NOMO-1 treated with DMSO at 0.1 percent for 48 hours (cell line): ENCODE results near the gene SERPINE2.
A peak's percentile ranks its signal among the peaks of the same experiment; 100 is the strongest.

Source experiments
- DNase-seq: peaks from one replicate; lab custom pipeline; 2025; ENCODE audit not compliant: unreplicated experiment; lab: John Stamatoyannopoulos, UW

The SERPINE2 gene

GRCh38 chr2:224055101-224055500, 16.0 kb upstream of the SERPINE2 start:
- DNase-seq, result no peak

- no peak for DNase-seq
Measured at GRCh38 chr2:224046752-224047151, 7.7 kb upstream of the SERPINE2 start.

GRCh38 chr2:224042191-224042696, 3.2 kb upstream of the SERPINE2 start:
- DNase-seq, result peak; percentile 36

GRCh38 chr2:224041554-224041953, 2.5 kb upstream of the SERPINE2 start:
- peak; percentile 84 for DNase-seq

- no peak for DNase-seq
Measured at GRCh38 chr2:224040753-224041152, 1.7 kb upstream of the SERPINE2 start.

- no peak for DNase-seq
Measured at GRCh38 chr2:224039770-224040440, 819 bp upstream of the SERPINE2 start.

- DNase-seq, result no peak
Measured at GRCh38 chr2:224038830-224039079, 331 bp downstream of the SERPINE2 start.

- peak; percentile 44 for DNase-seq
Measured at GRCh38 chr2:224038049-224038829, 847 bp downstream of the SERPINE2 start.

- no peak for DNase-seq
Measured at GRCh38 chr2:224036731-224037361, 2.2 kb downstream of the SERPINE2 start.

- DNase-seq, result no peak
Measured at GRCh38 chr2:224034017-224034416, 5.1 kb downstream of the SERPINE2 start.

GRCh38 chr2:224033601-224034000, 5.5 kb downstream of the SERPINE2 start:
- DNase-seq, result peak; percentile 36

- DNase-seq, result no peak
Measured at GRCh38 chr2:224032283-224032682, 6.8 kb downstream of the SERPINE2 start.

GRCh38 chr2:224031358-224031970, 7.6 kb downstream of the SERPINE2 start:
- DNase-seq, result no peak

GRCh38 chr2:224030786-224031185, 8.3 kb downstream of the SERPINE2 start:
- DNase-seq, result no peak

- no peak for DNase-seq
Measured at GRCh38 chr2:224029876-224030275, 9.2 kb downstream of the SERPINE2 start.

GRCh38 chr2:224027931-224028330, 11.2 kb downstream of the SERPINE2 start:
- no peak for DNase-seq

GRCh38 chr2:224027070-224027469, 12.0 kb downstream of the SERPINE2 start:
- no peak for DNase-seq

- DNase-seq, result peak; percentile 100
Measured at GRCh38 chr2:224025874-224026273, 13.2 kb downstream of the SERPINE2 start.

- DNase-seq, result no peak
Measured at GRCh38 chr2:224024270-224024669, 14.8 kb downstream of the SERPINE2 start.

- DNase-seq, result no peak
Measured at GRCh38 chr2:224023188-224023587, 15.9 kb downstream of the SERPINE2 start.

GRCh38 chr2:224022486-224022885, 16.6 kb downstream of the SERPINE2 start:
- DNase-seq, result no peak

GRCh38 chr2:224020523-224020922, 18.6 kb downstream of the SERPINE2 start:
- no peak for DNase-seq
